Loucy (cell line): ENCODE data around the gene CDK18.

Experiments
- EZH2phosphoT487 ChIP-seq: fragments of 200-600 bp; IDR thresholded peaks from 2 replicates; pipeline ENCODE4 v1.6.1; 2018; ENCODE audit warnings: antibody characterized with exemption, mild to moderate bottlenecking, moderate library complexity, borderline replicate concordance
- TF ChIP-seq, protein P1 (sequence below): fragments of 200-600 bp; sonication (generic); conservative IDR thresholded peaks from 2 replicates; pipeline ENCODE4 v1.5.1; 2014; ENCODE audit warnings: mild to moderate bottlenecking, antibody characterized with exemption, low read length

DNA sequence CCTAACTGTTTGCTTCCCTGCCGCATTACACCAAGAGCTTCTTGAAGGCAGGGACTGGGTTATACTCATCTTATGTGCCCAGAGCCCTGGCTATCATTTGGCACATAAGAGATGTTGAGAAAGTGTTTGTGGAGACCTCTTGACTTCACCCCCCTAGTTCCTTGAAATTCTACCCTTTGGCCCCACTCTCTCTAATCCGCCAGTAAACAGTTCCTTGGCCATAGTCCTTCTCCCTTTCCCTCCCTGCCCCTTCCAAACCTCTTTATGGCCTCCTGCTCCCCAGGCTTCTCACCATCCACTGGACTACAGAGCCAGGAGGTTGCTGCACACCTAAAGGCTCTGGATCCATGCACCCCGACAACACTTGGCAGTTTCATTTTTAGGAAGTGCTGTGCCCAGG is 1.5 kb upstream of the CDK18 start:
- TF ChIP-seq, protein P1, sequence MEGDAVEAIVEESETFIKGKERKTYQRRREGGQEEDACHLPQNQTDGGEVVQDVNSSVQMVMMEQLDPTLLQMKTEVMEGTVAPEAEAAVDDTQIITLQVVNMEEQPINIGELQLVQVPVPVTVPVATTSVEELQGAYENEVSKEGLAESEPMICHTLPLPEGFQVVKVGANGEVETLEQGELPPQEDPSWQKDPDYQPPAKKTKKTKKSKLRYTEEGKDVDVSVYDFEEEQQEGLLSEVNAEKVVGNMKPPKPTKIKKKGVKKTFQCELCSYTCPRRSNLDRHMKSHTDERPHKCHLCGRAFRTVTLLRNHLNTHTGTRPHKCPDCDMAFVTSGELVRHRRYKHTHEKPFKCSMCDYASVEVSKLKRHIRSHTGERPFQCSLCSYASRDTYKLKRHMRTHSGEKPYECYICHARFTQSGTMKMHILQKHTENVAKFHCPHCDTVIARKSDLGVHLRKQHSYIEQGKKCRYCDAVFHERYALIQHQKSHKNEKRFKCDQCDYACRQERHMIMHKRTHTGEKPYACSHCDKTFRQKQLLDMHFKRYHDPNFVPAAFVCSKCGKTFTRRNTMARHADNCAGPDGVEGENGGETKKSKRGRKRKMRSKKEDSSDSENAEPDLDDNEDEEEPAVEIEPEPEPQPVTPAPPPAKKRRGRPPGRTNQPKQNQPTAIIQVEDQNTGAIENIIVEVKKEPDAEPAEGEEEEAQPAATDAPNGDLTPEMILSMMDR: no peak
- no peak for TF ChIP-seq EZH2phosphoT487
